CD4-positive, alpha-beta T cell (primary cell): ENCODE measurements around the gene HIPK2. TPM values are rescaled to one million over a fixed set of nuclear protein-coding genes. Genes with fewer than 3 reads are reported as not detected.

ENCODE experiments used
- ATAC-seq: fragments of 200-7000 bp; cut with Tn5 transposase; one replicate; pipeline ENCODE4 v1.10.0; 2022; ENCODE audit warnings: mild to moderate bottlenecking; ENCODE audit not compliant: poor library complexity
- CTCF ChIA-PET: fragments of 350-600 bp; sonication (Branson Sonifier 250); formaldehyde crosslinking; loops from one replicate; lab custom pipeline; 2021; ENCODE audit warnings: antibody characterized with exemption, inconsistent platforms; lab: Charles Lee
- POLR2A ChIA-PET: fragments of 350-600 bp; sonication (Branson Sonifier 250); formaldehyde crosslinking; loops from one replicate; lab custom pipeline; 2021; ENCODE audit warnings: antibody characterized with exemption, inconsistent platforms; lab: Charles Lee
- DNase-seq, 14 experiments: peaks; one replicate each; pipeline ENCODE4 v3.0.0-alpha.2; 2013 to 2020; ENCODE audit warnings: mixed read lengths in 2 of 14
- H3K27ac ChIP-seq, 2 donors: one replicate each; pipeline versions ENCODE4 v1.5.1 to v1.7.0; 2013; ENCODE audit warnings: low read length in 2 of 2, low read depth in 1 of 2, mild to moderate bottlenecking in 1 of 2
- H3K27me3 ChIP-seq, 2 experiments: 1 replicate in 1 of 2; 2 replicates in 1 of 2; pipeline versions ENCODE4 v1.6.1 to v1.7.0; 2013; ENCODE audit warnings: low read length in 2 of 2, control low read depth in 1 of 2, mild to moderate bottlenecking in 1 of 2, moderate library complexity in 1 of 2; ENCODE audit not compliant: insufficient read depth in 2 of 2, control insufficient read depth in 1 of 2
- H3K36me3 ChIP-seq: one replicate; pipeline ENCODE4 v1.6.1; 2013; ENCODE audit warnings: low read length, control low read depth; ENCODE audit not compliant: insufficient read depth
- H3K4me1 ChIP-seq: one replicate; pipeline ENCODE4 v1.6.1; 2013; ENCODE audit warnings: low read length, control low read depth; ENCODE audit not compliant: insufficient read depth
- H3K4me3 ChIP-seq: one replicate; pipeline ENCODE4 v1.5.1; 2013; ENCODE audit warnings: mild to moderate bottlenecking, low read length, moderate library complexity
- H3K9me3 ChIP-seq, 2 experiments: 1 replicate in 1 of 2; 2 replicates in 1 of 2; pipeline versions ENCODE4 v1.6.1 to v1.7.0; 2013; ENCODE audit warnings: low read length in 2 of 2, mild to moderate bottlenecking in 2 of 2, control low read depth in 1 of 2, moderate library complexity in 1 of 2; ENCODE audit not compliant: control insufficient read depth in 1 of 2, insufficient read depth in 1 of 2
- H3K27ac Mint-ChIP-seq: one replicate; pipeline ENCODE4 v1.8.0; 2020; ENCODE audit warnings: mixed read lengths
- H3K27me3 Mint-ChIP-seq: one replicate; pipeline ENCODE4 v1.8.0; 2021; ENCODE audit warnings: mixed read lengths
- H3K36me3 Mint-ChIP-seq: one replicate; pipeline ENCODE4 v1.8.0; 2021; ENCODE audit warnings: low read depth, mixed read lengths
- H3K4me1 Mint-ChIP-seq: one replicate; pipeline ENCODE4 v1.8.0; 2021; ENCODE audit warnings: low read depth, mixed read lengths
- H3K4me3 Mint-ChIP-seq: one replicate; pipeline ENCODE4 v1.8.0; 2020; ENCODE audit warnings: mild to moderate bottlenecking, mixed read lengths
- H3K9me3 Mint-ChIP-seq: one replicate; pipeline ENCODE4 v1.8.0; 2020; ENCODE audit warnings: mixed read lengths
- CTCF ChIP-seq: fragments of 200-600 bp; IDR thresholded peaks from one replicate; pipeline ENCODE4 v1.8.0; 2022; ENCODE audit warnings: antibody characterized with exemption, mild to moderate bottlenecking
- intact Hi-C, 2 experiments: fragments of 100-400 bp; cut with DNase I in 1 of 2; cut with micrococcal nuclease in 1 of 2; formaldehyde crosslinking; loops; one replicate each; pipeline versions ENCODE4 v1.15.1 to v1.9.0; 2023 to 2025; cut with DNase I, micrococcal nuclease
- total RNA-seq, 174 experiments: library from RNA in 2 of 174; stranded (reverse) in 2 of 174; gene quantifications; one replicate each; pipeline ENCODE4 v1.2.3 and lab custom pipeline; 2021 to 2026

Gene HIPK2
- total RNA-seq, 2 experiments from 2014 or later: 36.5 to 37.0 TPM

DNA sequence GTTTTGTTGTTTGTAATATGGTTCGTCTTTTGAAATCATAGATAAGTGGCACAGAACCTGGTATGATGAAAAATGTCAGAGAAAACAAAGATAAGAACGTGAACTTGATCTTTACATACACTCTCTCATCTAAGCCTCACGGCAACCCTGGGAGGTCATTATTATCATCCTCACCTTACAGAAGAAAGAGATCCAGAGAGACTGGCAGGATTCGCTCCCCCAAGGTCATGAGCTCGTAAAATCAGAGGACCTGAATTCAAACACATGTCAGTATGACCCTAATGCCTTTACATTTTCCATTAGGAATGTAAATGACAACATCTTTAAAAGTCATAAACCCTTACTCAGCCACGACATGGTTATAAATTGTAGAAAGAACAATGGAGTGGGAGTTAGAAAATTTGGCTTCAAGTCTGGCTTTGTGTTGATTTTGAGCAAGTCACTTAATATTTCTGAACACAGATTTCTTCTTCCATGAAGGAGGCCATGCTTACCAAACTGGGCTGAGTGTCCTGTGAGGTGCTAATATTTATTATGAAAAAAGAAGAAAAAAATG, 35.9 kb downstream of the HIPK2 start:
- DNase-seq (no peak), ATAC-seq (no peak)
- H3K36me3 ChIP-seq: peaks cover 6% of the 10 kb centered on the region
- Mint-ChIP-seq H3K4me1 (peaks cover 76% of the 10 kb centered on the region), H3K27me3 (no peaks in the 10 kb centered on the region), H3K9me3 (no peaks in the 10 kb centered on the region), H3K4me3 (no peak overlapping the region), H3K27ac (peak overlapping the region; percentile 34), H3K36me3 (peaks cover 24% of the 10 kb centered on the region)
- H3K4me1 ChIP-seq: peaks cover 46% of the 10 kb centered on the region
- CTCF ChIA-PET: interaction anchor here (0.6 kb wide), 1 partner anchor 98 kb away, joined by 3 read pairs; no protein-coding TSS in a partner anchor
- no peak overlapping the region for H3K4me3 ChIP-seq
- no peaks in the 10 kb centered on the region for H3K27me3 ChIP-seq
- H3K27ac ChIP-seq: no peak overlapping the region
- no peak for TF ChIP-seq CTCF
- intact Hi-C loops: no loop called here
- no peaks in the 10 kb centered on the region for H3K9me3 ChIP-seq
- POLR2A ChIA-PET: no interaction called here

GRCh38 chr7:139741239-139741638, 36.6 kb downstream of the HIPK2 start:
- no peaks in the 10 kb centered on the region for H3K9me3 Mint-ChIP-seq
- TF ChIP-seq CTCF: no peak
- peaks cover 77% of the 10 kb centered on the region for H3K4me1 Mint-ChIP-seq
- DNase-seq (no peak), ATAC-seq (no peak)
- H3K27me3 Mint-ChIP-seq: no peaks in the 10 kb centered on the region
- peak overlapping the region; percentile 34 for H3K27ac Mint-ChIP-seq
- no peaks in the 10 kb centered on the region for H3K9me3 ChIP-seq
- ChIA-PET CTCF (no interaction called here), POLR2A (no interaction called here)
- intact Hi-C loops: no loop called here
- H3K27me3 ChIP-seq: no peaks in the 10 kb centered on the region
- no peak overlapping the region for H3K27ac ChIP-seq
- peaks cover 24% of the 10 kb centered on the region for H3K36me3 Mint-ChIP-seq
- no peak overlapping the region for H3K4me3 Mint-ChIP-seq
- peaks cover 6% of the 10 kb centered on the region for H3K36me3 ChIP-seq
- no peak overlapping the region for H3K4me3 ChIP-seq
- peaks cover 51% of the 10 kb centered on the region for H3K4me1 ChIP-seq

DNA sequence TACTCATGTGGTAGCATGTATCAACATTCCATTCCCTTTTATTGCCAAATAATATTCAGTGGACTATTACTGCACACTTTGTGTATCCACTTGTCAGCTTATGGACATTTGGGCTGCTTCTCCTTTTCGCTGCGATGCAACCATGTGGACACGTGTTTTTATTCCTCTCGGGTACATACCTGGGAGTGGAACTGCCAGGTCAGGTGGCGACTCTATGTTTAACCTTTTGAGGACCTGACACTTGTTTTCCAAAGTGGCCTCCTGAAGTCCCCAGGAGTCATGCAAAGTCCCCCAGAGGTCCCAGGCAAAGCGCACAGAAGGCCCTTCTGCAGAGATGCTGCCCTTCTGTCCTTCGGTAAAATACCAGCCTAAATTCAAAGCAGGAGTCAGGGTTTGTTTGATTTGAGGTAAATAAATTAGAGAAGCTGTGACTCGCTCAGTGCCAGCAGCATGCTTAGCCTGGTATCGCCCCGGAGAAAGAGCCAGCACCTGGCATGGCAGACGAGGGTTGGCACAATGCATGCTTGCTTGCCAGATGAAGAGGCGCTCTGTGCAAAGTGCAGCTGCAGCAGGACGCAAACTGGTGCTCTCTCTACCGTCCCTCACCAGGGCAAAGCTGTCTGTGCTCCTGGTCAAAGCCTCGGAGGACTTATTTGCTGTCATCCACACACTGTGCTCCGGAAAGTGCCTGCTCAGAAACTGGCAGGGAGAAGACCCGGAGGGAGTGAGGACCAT, 37.8 kb downstream of the HIPK2 start:
- peaks cover 85% of the 10 kb centered on the region for H3K4me1 Mint-ChIP-seq
- Histone ChIP-seq H3K9me3 (no peaks in the 10 kb centered on the region), H3K4me1 (peaks cover 53% of the 10 kb centered on the region), H3K27ac (no peak overlapping the region), H3K4me3 (no peak overlapping the region), H3K27me3 (no peaks in the 10 kb centered on the region), H3K36me3 (peaks cover 6% of the 10 kb centered on the region)
- H3K27ac Mint-ChIP-seq: peak overlapping the region; percentile 91
- H3K27me3 Mint-ChIP-seq: no peaks in the 10 kb centered on the region
- H3K36me3 Mint-ChIP-seq: peaks cover 24% of the 10 kb centered on the region
- peak overlapping the region; percentile 36 for H3K4me3 Mint-ChIP-seq
- intact Hi-C loops: loop anchor here in 1 of 2 experiments (5.0 kb wide), 1 partner anchor 93 kb away; no protein-coding TSS in a partner anchor
- no peak for TF ChIP-seq CTCF
- ChIA-PET POLR2A (interaction anchor here (0.5 kb wide), 1 partner anchor 14 kb away, joined by 3 read pairs; no protein-coding TSS in a partner anchor), CTCF (no interaction called here)
- no peak for DNase-seq
- ATAC-seq: no peak
- H3K9me3 Mint-ChIP-seq: no peaks in the 10 kb centered on the region
